Brain microvascular endothelial cell (primary cell): ENCODE results near the gene CFAP99.

Experiments used
- DNase-seq: peaks from one replicate; pipeline ENCODE4 v3.0.0-alpha.2; 2020
- H3K27ac ChIP-seq: fragments of 250-450 bp; sonication (Bioruptor Pico); 2 replicates; pipeline ENCODE4 v1.5.1; 2020; ENCODE audit warnings: mild to moderate bottlenecking, moderate library complexity
- H3K27me3 ChIP-seq: fragments of 250-450 bp; sonication (Bioruptor Pico); replicated peaks from 2 replicates; pipeline ENCODE4 v1.5.1; 2020; ENCODE audit warnings: mild to moderate bottlenecking
- H3K36me3 ChIP-seq: fragments of 250-450 bp; sonication (Bioruptor Pico); replicated peaks from 2 replicates; pipeline ENCODE4 v1.5.1; 2020; ENCODE audit warnings: mild to moderate bottlenecking
- H3K4me3 ChIP-seq: 2 replicates; pipeline ENCODE4 v1.5.1; 2011; ENCODE audit warnings: low read depth, mild to moderate bottlenecking, control low read depth, low read length, moderate library complexity
- CTCF ChIP-seq: IDR thresholded peaks from 2 replicates; pipeline ENCODE4 v1.5.1; 2011; ENCODE audit warnings: low read depth, mild to moderate bottlenecking, moderate library complexity, low read length, control low read depth, inconsistent platforms; ENCODE audit errors: missing control alignments
- in situ Hi-C: cut with HindIII; loops from 2 replicates; pipeline ENCODE4 v1.10.0; 2017; ENCODE audit warnings: low sequenced_read_pairs, low pct_ligation_motif_present

The CFAP99 gene

GRCh38 chr4:2383760-2384159 is 35.0 kb upstream of the CFAP99 start:
- Histone ChIP-seq H3K27ac (no peak overlapping the region), H3K4me3 (no peak overlapping the region), H3K27me3 (peaks cover 10% of the 10 kb centered on the region), H3K36me3 (no peaks in the 10 kb centered on the region)
- DNase-seq = no peak
- TF ChIP-seq CTCF = no peak
- in situ Hi-C loops = no loop called here

DNA sequence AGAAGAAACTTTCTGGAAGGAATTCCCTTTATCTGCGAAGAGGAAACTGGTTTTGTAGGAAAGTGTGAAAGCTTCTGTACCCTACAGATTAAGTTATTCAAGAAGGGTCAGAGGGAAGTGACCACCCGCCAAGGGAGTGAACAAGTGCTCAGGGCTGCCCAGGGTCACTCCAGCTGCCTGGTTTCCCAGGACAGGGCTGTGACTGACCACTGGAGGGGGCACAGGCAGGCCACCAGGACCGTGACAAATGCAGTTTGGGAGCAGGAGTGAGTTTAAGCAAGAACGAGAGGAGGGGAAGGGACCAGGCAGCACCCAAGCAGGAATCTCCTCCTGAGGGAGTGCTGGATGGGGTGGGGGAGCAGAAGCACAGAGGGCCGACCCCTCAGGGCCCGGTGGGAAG is 34.5 kb upstream of the CFAP99 start:
- peaks cover 11% of the 10 kb centered on the region for H3K27me3 ChIP-seq
- no peaks in the 10 kb centered on the region for H3K36me3 ChIP-seq
- no peak for TF ChIP-seq CTCF
- in situ Hi-C loops = no loop called here
- no peak overlapping the region for H3K4me3 ChIP-seq
- no peak overlapping the region for H3K27ac ChIP-seq
- no peak for DNase-seq

- Histone ChIP-seq H3K27ac (no peak overlapping the region), H3K36me3 (no peaks in the 10 kb centered on the region), H3K4me3 (no peak overlapping the region), H3K27me3 (peaks cover 11% of the 10 kb centered on the region)
- no peak for DNase-seq
- in situ Hi-C loops = no loop called here
- no peak for TF ChIP-seq CTCF
Observed at GRCh38 chr4:2385516-2385915, 33.2 kb upstream of the CFAP99 start.

- no peaks in the 10 kb centered on the region for H3K36me3 ChIP-seq
- no peak overlapping the region for H3K27ac ChIP-seq
- no peak for TF ChIP-seq CTCF
- in situ Hi-C loops = no loop called here
- peaks cover 11% of the 10 kb centered on the region for H3K27me3 ChIP-seq
- DNase-seq = no peak
- H3K4me3 ChIP-seq = no peak overlapping the region
Observed at GRCh38 chr4:2386717-2387116, 32.0 kb upstream of the CFAP99 start.

DNA sequence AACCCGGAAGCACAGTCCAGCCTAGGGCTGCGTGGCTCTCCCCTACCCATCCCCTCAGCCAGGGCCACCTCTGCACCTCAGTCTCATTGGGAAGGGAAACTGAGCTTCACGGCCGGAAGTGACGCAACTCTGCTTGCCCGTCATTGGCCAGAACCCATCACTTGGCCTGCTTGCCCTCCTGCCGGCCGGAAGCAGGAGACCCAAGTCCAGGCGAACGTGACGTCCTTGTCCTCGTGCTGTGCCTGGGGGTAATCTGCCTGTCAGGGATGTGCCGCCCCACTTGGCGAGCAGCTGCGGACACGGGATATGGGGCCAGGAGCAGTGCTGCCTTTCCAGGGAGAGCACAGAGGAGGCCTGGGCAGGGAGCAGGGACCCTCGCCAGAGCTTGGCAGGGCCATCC is 31.5 kb upstream of the CFAP99 start:
- Histone ChIP-seq H3K36me3 (no peaks in the 10 kb centered on the region), H3K4me3 (no peak overlapping the region), H3K27ac (no peak overlapping the region), H3K27me3 (peaks cover 11% of the 10 kb centered on the region)
- no peak for TF ChIP-seq CTCF
- DNase-seq = no peak
- in situ Hi-C loops = no loop called here

GRCh38 chr4:2387829-2388228 is 30.9 kb upstream of the CFAP99 start:
- no peak for DNase-seq
- H3K27me3 ChIP-seq = peaks cover 11% of the 10 kb centered on the region
- in situ Hi-C loops = no loop called here
- H3K27ac ChIP-seq = no peak overlapping the region
- no peak for TF ChIP-seq CTCF
- no peak overlapping the region for H3K4me3 ChIP-seq
- no peaks in the 10 kb centered on the region for H3K36me3 ChIP-seq
